Endothelial cell of umbilical vein (primary cell): ENCODE data around the gene PXN. TPM values are rescaled to one million over a fixed set of nuclear protein-coding genes. Genes with fewer than 3 reads are reported as not detected.

Experiments
- BruUV-seq: library from RNA; stranded (reverse); fragments of 400-500 nt; replicated peaks from 2 replicates; lab custom pipeline; 2021; lab: Mats Ljungman, UMichigan
- CTCF ChIA-PET: fragments of 300-600, 350-600 bp; sonication (Branson Sonifier 250); formaldehyde crosslinking; loops from one replicate; lab custom pipeline; 2021; ENCODE audit warnings: antibody characterized with exemption, inconsistent platforms; lab: Charles Lee
- POLR2A ChIA-PET: fragments of 300-600, 350-600 bp; sonication (Branson Sonifier 250); formaldehyde crosslinking; loops from one replicate; lab custom pipeline; 2021; ENCODE audit warnings: antibody characterized with exemption, inconsistent platforms; lab: Charles Lee
- DNase-seq: peaks from one replicate; pipeline ENCODE4 v3.0.0-alpha.2; 2011; ENCODE audit warnings: low read depth, low spot score
- FAIRE-seq: peaks from 2 replicates; lab custom pipeline; 2011; peaks lifted over from hg19 to GRCh38; lab: Jason Lieb, UNC
- H2AFZ ChIP-seq: 2 replicates; pipeline ENCODE4 v1.6.0; 2012; ENCODE audit warnings: low read depth, low read length, control low read depth, inconsistent platforms
- H3K27ac ChIP-seq: 2 replicates; pipeline ENCODE4 v1.5.1; 2011; ENCODE audit warnings: low read depth, mild to moderate bottlenecking, control low read depth, low read length, moderate library complexity; ENCODE audit not compliant: insufficient read depth
- H3K27me3 ChIP-seq, 2 experiments: 2 replicates each; pipeline versions ENCODE4 v1.6.0 to v1.6.1; 2011; ENCODE audit warnings: low read length in 2 of 2, mixed read lengths in 1 of 2; ENCODE audit not compliant: control insufficient read depth in 2 of 2, insufficient read depth in 2 of 2
- H3K36me3 ChIP-seq, 2 experiments: 2 replicates in 1 of 2; 3 replicates in 1 of 2; pipeline ENCODE4 v1.5.1; 2011; ENCODE audit warnings: low read length in 2 of 2, mild to moderate bottlenecking in 1 of 2, moderate library complexity in 1 of 2; ENCODE audit not compliant: control insufficient read depth in 2 of 2, insufficient read depth in 2 of 2; ENCODE audit errors: extremely low read depth in 1 of 2
- H3K4me1 ChIP-seq: 3 replicates; pipeline ENCODE4 v1.5.1; 2011; ENCODE audit warnings: mild to moderate bottlenecking, low read length; ENCODE audit not compliant: control insufficient read depth, insufficient read depth; ENCODE audit errors: extremely low read depth
- H3K4me2 ChIP-seq: 2 replicates; pipeline ENCODE4 v1.6.1; 2011; ENCODE audit warnings: low read length, control low read depth, mixed read lengths; ENCODE audit not compliant: insufficient read depth
- H3K4me3 ChIP-seq, 3 experiments: fragments of 200-600 bp in 1 of 3; sonication (generic), shearing (Covaris generic) in 1 of 3; replicated peaks in 1 of 3; 2 replicates each; pipeline ENCODE4 v1.5.1; 2011 to 2016; ENCODE audit warnings: control low read depth in 3 of 3, low read length in 3 of 3, mild to moderate bottlenecking in 2 of 3, inconsistent platforms in 1 of 3, low read depth in 1 of 3, moderate library complexity in 1 of 3; ENCODE audit not compliant: insufficient read depth in 1 of 3
- H3K79me2 ChIP-seq: 2 replicates; pipeline ENCODE4 v1.6.0; 2012; ENCODE audit warnings: low read length, inconsistent platforms; ENCODE audit not compliant: control insufficient read depth, insufficient read depth
- H3K9ac ChIP-seq: replicated peaks from 2 replicates; pipeline ENCODE3; 2011; ENCODE audit warnings: low read length, control low read depth; ENCODE audit not compliant: insufficient read depth; ENCODE audit errors: extremely low read depth
- H3K9me1 ChIP-seq: replicated peaks from 3 replicates; pipeline ENCODE4 v1.6.0; 2011; ENCODE audit warnings: mild to moderate bottlenecking, low read length; ENCODE audit not compliant: control insufficient read depth, insufficient read depth; ENCODE audit errors: extremely low read depth
- H3K9me3 ChIP-seq: replicated peaks from 2 replicates; pipeline ENCODE4 v1.5.1; 2012; ENCODE audit warnings: low read length, inconsistent platforms; ENCODE audit not compliant: control insufficient read depth, insufficient read depth
- H4K20me1 ChIP-seq: replicated peaks from 2 replicates; pipeline ENCODE3; 2011; ENCODE audit warnings: mild to moderate bottlenecking, low read length; ENCODE audit not compliant: control insufficient read depth, insufficient read depth; ENCODE audit errors: extremely low read depth
- EZH2 ChIP-seq: IDR thresholded peaks from 2 replicates; pipeline ENCODE4 v1.6.1; 2012; ENCODE audit warnings: borderline replicate concordance, low read depth, mild to moderate bottlenecking, moderate library complexity, low read length, inconsistent platforms; ENCODE audit not compliant: severe bottlenecking
- FOS ChIP-seq: IDR thresholded peaks from 2 replicates; pipeline ENCODE4 v1.6.1; 2011; ENCODE audit warnings: mild to moderate bottlenecking, low read length, moderate library complexity, borderline replicate concordance; ENCODE audit not compliant: insufficient read depth
- GATA2 ChIP-seq: IDR thresholded peaks from 2 replicates; pipeline ENCODE4 v1.7.0; 2011; ENCODE audit warnings: low read depth, mild to moderate bottlenecking, moderate library complexity, mixed read lengths, low read length; ENCODE audit not compliant: insufficient read length, insufficient read depth
- JUN ChIP-seq: IDR thresholded peaks from 2 replicates; pipeline ENCODE4 v1.6.1; 2011; ENCODE audit warnings: borderline replicate concordance, low read depth; ENCODE audit not compliant: insufficient read length, insufficient read depth
- MYC ChIP-seq: IDR thresholded peaks from one replicate; pipeline ENCODE4 v1.6.1; 2011; ENCODE audit warnings: mild to moderate bottlenecking, low read depth, low read length
- POLR2A ChIP-seq: IDR thresholded peaks from 2 replicates; pipeline ENCODE4 v1.6.1; 2012; ENCODE audit warnings: low read depth, mild to moderate bottlenecking, control low read depth, low read length
- POLR2AphosphoS5 ChIP-seq: IDR thresholded peaks from 2 replicates; pipeline ENCODE4 v1.6.1; 2012; ENCODE audit warnings: low read depth, mild to moderate bottlenecking, control low read depth, low read length, moderate library complexity; ENCODE audit not compliant: insufficient read depth
- dilution Hi-C: fragments of 300-500 bp; cut with MboI; formaldehyde crosslinking; loops from one replicate; pipeline ENCODE4 v1.15.0; 2019; ENCODE audit warnings: low sequenced_read_pairs; ENCODE audit not compliant: extremely low pct_ligation_motif_present
- intact Hi-C: fragments of 100-400 bp; cut with micrococcal nuclease; formaldehyde crosslinking; loops from one replicate; pipeline ENCODE4 v1.10.0; 2022
- polyA plus RNA-seq, 4 experiments: library from polyadenylated mRNA; depleted of rRNA in 3 of 4; stranded (reverse) in 3 of 4; unstranded in 1 of 4; fragments of >200 nt; gene quantifications; 2 replicates each; pipeline versions ENCODE4 v1.2.1 to v1.2.3, GENCODE V29; 2011 to 2012; ENCODE audit warnings: missing spikeins in 1 of 4
- total RNA-seq: library from RNA; stranded (reverse); gene quantifications from 2 replicates; pipeline ENCODE4 v1.2.3, GENCODE V29; 2021
- TF ChIP-seq, protein P1 (sequence below): IDR thresholded peaks from 2 replicates; pipeline ENCODE4 v1.6.1; 2011; ENCODE audit not compliant: insufficient read depth, insufficient read length
- TF ChIP-seq, protein P2 (sequence below), 2 donors: IDR thresholded peaks; 1 replicate in 1 of 2; 2 replicates in 1 of 2; pipeline ENCODE4 v1.5.1; 2011; ENCODE audit warnings: low read length in 2 of 2, mild to moderate bottlenecking in 2 of 2, moderate library complexity in 2 of 2, control low read depth in 1 of 2, inconsistent platforms in 1 of 2, low read depth in 1 of 2; ENCODE audit not compliant: insufficient read depth in 1 of 2; ENCODE audit errors: extremely low read depth in 1 of 2

The PXN gene
- total and polyA plus RNA-seq, 2 donors (not counting 3 experiments of a cell fraction or from before 2014, with no cell fraction given): 132 to 258 TPM

DNA sequence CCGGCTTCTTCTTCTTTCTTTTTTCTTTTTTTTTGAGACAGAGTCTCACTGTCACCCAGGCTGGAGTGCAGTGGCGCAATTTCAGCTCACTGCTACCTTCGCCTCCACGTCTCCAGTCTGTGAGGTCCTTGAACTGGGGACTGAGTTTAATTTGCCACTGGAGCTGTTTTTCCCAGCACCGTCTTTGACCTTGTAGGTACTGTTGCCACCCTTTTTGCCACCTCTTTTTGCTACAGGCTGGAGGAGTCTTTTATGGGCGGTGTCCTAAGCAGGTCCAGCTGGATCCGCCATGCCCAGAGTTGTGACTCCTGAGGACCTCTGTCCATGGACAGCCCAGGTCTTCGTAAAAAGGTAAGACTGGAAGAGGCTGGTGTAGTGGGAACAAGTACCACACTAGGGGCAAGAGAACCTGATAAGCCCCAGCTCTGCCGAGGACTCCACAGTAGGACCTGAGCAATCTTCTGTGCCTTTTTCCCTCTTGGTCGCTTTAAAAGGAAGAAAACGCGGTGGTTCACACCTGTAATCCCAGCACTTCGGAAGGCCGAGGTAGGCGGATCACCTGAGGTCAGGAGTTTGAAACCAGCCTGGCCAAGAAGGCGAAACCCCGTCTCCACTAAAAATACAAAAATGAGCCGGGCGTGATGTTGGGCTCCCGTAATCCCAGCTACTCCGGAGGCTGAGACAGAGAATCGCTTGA, 25.2 kb upstream of the PXN start:
- Histone ChIP-seq H3K9ac (peak overlapping the region; percentile 8), H3K4me3 (peak overlapping the region in 2 of 3 experiments; percentile 4 to 26), H3K27ac (peak overlapping the region; percentile 19), H3K9me3 (no peaks in the 10 kb centered on the region), H3K9me1 (no peaks in the 10 kb centered on the region), H3K4me1 (peaks cover 9% of the 10 kb centered on the region), H3K27me3 (no peaks in the 10 kb centered on the region), H4K20me1 (no peaks in the 10 kb centered on the region), H3K36me3 (no peaks in the 10 kb centered on the region), H3K4me2 (peak overlapping the region; percentile 28), H3K79me2 (no peaks in the 10 kb centered on the region), H2AFZ (no peak overlapping the region)
- FAIRE-seq (no peak), DNase-seq (peak; percentile 22)
- intact Hi-C loops: loop anchor here (1.0 kb wide), 4 partner anchors 25 to 172 kb away; partner anchors contain the start of genes PXN and RPLP0
- ChIA-PET POLR2A (interaction anchor here (0.7 to 4.9 kb wide), 32 partner anchors 8 to 1933 kb away, joined by 3 to 211 read pairs (median 10); partner anchors contain the start of genes PXN, RAB35, RPLP0 and SIRT4), CTCF (interaction anchor here (1.0 to 4.9 kb wide), 10 partner anchors 11 to 91 kb away, joined by 3 to 99 read pairs (median 12); partner anchors contain the start of genes PXN, RPLP0 and SIRT4)
- dilution Hi-C loops: no loop called here
- TF ChIP-seq POLR2A (no peak), JUN (no peak), MYC (no peak), FOS (no peak), GATA2 (no peak), EZH2 (no peak), POLR2AphosphoS5 (no peak)
- TF ChIP-seq, protein P1, sequence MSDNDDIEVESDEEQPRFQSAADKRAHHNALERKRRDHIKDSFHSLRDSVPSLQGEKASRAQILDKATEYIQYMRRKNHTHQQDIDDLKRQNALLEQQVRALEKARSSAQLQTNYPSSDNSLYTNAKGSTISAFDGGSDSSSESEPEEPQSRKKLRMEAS: no peak
- TF ChIP-seq, protein P2, sequence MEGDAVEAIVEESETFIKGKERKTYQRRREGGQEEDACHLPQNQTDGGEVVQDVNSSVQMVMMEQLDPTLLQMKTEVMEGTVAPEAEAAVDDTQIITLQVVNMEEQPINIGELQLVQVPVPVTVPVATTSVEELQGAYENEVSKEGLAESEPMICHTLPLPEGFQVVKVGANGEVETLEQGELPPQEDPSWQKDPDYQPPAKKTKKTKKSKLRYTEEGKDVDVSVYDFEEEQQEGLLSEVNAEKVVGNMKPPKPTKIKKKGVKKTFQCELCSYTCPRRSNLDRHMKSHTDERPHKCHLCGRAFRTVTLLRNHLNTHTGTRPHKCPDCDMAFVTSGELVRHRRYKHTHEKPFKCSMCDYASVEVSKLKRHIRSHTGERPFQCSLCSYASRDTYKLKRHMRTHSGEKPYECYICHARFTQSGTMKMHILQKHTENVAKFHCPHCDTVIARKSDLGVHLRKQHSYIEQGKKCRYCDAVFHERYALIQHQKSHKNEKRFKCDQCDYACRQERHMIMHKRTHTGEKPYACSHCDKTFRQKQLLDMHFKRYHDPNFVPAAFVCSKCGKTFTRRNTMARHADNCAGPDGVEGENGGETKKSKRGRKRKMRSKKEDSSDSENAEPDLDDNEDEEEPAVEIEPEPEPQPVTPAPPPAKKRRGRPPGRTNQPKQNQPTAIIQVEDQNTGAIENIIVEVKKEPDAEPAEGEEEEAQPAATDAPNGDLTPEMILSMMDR (IDR thresholded peaks at IDR 0.05; ENCODE audit: extremely low read depth in 1 of 2, insufficient read depth in 1 of 2, low read depth in 1 of 2, low read length in 2 of 2): no peak
- no TSS peak for BruUV-seq
